ENCODE results near the gene AFP.

AFP gene

GRCh38 chr4:73470728-73471127 is 34.7 kb downstream of the AFP start:
- no peak for DNase-seq

DNA sequence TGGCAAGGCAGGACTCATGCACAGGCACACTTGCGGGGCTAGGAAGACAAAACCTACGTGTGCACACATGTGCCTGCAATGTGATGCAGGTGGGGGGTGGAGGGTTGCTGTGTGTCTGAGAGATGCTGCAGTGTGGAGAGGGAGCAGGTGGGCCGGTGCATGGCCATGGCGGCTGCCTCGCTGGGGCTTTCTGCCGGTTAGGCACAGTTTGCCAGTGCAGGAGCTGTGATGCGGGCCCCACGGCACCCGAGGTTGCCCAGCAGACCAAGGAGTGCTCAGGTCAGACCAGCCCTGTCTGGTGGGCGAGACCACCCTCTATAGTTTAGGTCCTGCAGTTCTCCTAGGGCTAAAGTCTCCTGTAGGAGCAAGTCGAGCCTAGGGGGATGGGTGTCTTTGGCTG is 41.2 kb downstream of the AFP start:
- DNase-seq = no peak

DNA sequence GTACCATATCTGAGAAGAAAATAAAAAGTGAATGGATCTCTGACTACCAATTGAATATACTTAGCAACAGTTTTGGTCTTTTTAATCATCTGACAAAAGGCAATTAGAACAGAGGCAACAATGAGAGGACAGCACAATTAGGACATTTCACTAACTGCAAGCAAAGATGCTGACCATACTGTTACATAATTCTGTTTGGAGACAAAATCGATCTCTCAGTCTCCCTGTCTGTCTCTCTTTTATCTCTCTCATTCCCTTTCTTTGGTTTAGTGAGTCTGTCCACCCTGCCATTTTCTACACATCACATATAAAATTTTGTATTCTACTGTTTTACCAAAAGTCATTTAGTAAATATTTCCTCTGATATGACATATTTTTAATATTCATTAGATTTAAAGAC is 43.3 kb downstream of the AFP start:
- no peak for DNase-seq

DNA sequence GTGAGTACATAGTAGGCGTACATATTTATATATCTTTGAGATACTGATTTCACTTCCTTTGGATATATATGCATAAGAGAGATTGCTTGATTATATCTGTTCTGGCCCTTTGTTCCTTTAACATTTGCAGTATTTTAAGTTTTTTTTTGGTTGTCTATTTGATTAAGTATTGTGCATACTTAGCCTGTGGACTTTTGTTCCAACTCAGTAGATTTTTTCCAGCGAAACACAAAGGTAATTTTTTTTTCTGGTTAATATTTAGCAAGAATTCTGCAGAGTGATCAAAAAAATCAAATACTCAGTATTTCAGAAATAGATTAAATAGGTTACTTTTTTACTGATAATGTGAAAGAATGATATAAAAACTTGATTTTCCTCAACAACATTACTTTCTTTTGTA is 45.3 kb downstream of the AFP start, which contains the start of gene AFM:
TSS of gene AFM (plus strand) at position 388 of the 400 bp plus-strand sequence. CDS start 31 bp downstream, outside the sequence.
- no peak for DNase-seq

DNA sequence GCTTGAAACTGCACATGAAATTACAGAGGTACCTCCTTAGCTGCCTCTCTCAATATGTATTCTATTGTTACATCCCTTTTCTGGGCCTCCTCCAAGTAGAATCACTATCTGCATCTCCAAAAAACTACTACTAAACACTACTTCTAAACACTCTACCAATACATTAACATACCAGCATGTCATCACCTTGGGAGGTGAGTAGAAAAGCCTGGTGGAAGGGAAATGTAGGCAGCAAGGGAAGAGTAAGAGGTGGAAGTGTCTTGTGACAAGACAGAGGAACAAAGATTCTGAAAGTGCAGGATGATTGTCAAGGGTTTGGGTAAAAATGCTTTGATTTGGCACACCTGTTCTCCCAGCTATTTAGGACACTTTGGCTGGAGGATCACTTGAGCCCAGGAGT is 49.1 kb downstream of the AFP start:
- DNase-seq = no peak

GRCh38 chr4:73485596-73485995 is 49.6 kb downstream of the AFP start:
- DNase-seq = no peak

DNA sequence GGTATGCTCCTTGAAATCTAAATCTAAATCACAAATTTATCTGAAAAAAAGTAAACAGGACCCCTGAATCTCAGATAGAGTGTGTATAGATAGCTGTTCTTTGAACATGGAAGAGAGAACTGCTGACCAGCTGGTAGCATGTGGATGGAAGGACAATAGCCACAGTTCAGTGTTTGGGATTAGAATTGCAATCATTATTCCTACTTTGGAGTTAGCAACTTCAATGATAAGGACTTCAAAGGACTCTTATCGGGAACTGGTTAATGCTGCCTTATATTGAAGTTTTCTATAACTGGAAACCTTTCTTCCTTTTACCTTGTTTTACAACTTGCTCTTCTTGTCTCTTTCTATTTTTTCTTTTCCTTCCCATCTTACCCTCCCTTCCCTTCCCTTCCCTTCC is 50.5 kb downstream of the AFP start:
- DNase-seq = no peak

GRCh38 chr4:73487233-73487632 is 51.2 kb downstream of the AFP start:
- DNase-seq = no peak

DNA sequence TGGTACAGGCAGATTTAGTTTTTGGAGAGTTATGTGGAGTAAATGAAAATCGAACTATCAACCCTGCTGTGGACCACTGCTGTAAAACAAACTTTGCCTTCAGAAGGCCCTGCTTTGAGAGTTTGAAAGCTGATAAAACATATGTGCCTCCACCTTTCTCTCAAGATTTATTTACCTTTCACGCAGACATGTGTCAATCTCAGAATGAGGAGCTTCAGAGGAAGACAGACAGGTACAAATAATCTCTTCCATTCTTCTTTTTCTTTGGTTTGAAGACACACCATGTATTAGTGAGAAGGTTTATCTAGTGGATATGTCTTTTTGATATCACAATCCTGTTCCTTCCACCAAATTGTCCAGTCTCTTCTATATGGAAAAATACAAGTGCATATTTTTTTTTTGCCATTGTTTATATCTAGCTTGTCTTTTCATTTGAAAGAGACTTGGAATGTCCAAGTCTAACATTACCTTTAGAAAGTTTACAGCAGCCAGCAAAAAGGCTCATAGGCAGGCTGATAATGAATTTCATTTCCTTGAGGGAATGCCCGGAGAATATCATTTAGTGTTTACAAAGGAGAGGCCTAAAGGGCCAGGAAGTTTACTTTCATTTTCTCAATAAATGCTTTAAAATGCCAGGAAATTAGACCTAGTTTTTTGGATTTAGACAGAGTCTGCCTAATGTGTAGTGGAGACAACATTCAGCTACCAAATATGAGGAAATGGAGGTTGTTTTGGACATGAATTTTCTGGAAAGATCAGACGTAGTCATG is 64.2 kb downstream of the AFP start:
- DNase-seq = no peak

- DNase-seq = no peak
Measured at GRCh38 chr4:73501664-73502265, 65.7 kb downstream of the AFP start.

DNA sequence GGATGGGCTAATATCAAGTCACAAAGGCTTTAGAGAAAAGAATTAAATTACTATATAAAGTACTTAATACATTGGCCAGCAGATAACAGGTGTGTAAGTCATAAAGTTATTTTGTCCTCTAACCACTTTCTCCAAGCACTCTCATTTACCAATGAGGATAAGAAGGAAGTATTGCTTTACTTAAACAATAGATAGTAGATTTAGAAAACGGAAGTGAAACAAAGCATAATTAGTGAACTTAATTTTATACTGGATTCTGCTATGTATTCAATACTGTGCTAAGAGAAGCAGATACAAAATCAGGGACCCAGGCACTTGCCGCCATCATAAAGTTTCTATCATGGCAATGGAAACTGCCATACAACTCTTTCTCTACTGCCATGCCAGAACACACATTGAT is 69.5 kb downstream of the AFP start:
- DNase-seq = no peak

Measured in GF-D8 (cell line).